HEK293T (cell line): Measurements from ENCODE around the gene GPR55.

Source experiments
- ARNT ChIP-seq: fragments of 450-650 bp; IDR thresholded peaks from 2 replicates; pipeline ENCODE4 v1.6.1; 2017; ENCODE audit warnings: mild to moderate bottlenecking
- BHLHE40 ChIP-seq: fragments of 450-650 bp; IDR thresholded peaks from 2 replicates; pipeline ENCODE4 v1.6.1; 2016; ENCODE audit warnings: mild to moderate bottlenecking, moderate library complexity, borderline replicate concordance
- FOXA1 ChIP-seq: fragments of 450-650 bp; IDR thresholded peaks from 2 replicates; pipeline ENCODE4 v1.6.1; 2016; ENCODE audit warnings: mild to moderate bottlenecking
- FOXM1 ChIP-seq: fragments of 450-650 bp; IDR thresholded peaks from 2 replicates; pipeline ENCODE4 v1.6.1; 2017; ENCODE audit warnings: mild to moderate bottlenecking, borderline replicate concordance
- SP1 ChIP-seq: fragments of 450-650 bp; IDR thresholded peaks from 2 replicates; pipeline ENCODE4 v1.6.1; 2017
- SUZ12 ChIP-seq: fragments of 450-650 bp; IDR thresholded peaks from 2 replicates; pipeline ENCODE4 v1.6.1; 2016; ENCODE audit warnings: mild to moderate bottlenecking
- ZNF384 ChIP-seq: fragments of 450-650 bp; IDR thresholded peaks from 2 replicates; pipeline ENCODE4 v1.6.1; 2016

- TF ChIP-seq BHLHE40 (no peak), FOXA1 (no peak), ZNF384 (no peak), ARNT (no peak), SP1 (no peak), SUZ12 (no peak), FOXM1 (no peak)
Observed at GRCh38 chr2:230941202-230942180, 16.4 kb upstream of the GPR55 start.
